Stimulated activated CD8-positive, alpha-beta memory T cell treated with anti-CD3 and anti-CD28 coated beads, Interleukin-7, amount 100 ng/mL, for 24 hours (primary cell): ENCODE results near the gene CGN.
"Not testable (repeated sequence)": the region's sequence is repeated elsewhere in the genome, so short reads cannot be mapped to it uniquely, and the experiment has no call there.

Experiments used
- DNase-seq: peaks from one replicate; pipeline ENCODE4 v3.0.0-alpha.2; 2020; ENCODE audit warnings: low read depth

The CGN gene

DNA sequence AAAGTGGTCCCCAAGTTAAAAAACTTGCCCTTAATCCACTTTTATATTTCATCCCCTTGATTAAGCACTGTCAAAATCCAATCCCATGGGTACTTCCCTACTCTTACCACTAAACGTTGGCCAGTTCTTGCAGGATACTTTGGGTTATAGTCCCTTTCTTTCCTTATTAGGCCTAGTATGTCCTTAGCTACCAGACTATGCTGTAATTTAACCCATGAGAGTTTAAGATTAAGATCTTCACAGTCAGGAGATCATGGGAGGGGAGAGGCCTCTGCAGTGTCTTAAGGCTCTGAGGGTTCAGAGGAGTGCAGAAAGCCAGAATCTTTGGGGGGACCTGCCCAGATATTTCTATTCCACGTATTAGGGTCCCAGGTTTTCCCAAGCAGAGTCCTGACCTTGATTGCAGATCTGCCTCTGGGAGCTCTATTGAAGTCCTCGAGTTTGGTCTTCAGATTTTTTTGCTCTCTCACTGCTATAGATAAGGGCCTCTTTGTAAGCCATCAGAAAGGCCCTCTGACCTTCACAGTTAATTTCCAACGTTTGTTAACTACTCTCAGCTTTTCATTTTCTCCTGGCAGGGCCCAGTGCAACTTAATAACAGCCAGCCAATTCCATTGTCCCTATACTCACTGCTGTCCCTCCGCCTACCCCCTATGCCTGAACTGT lies 9.0 kb upstream of the CGN start:
- no peak for DNase-seq

DNA sequence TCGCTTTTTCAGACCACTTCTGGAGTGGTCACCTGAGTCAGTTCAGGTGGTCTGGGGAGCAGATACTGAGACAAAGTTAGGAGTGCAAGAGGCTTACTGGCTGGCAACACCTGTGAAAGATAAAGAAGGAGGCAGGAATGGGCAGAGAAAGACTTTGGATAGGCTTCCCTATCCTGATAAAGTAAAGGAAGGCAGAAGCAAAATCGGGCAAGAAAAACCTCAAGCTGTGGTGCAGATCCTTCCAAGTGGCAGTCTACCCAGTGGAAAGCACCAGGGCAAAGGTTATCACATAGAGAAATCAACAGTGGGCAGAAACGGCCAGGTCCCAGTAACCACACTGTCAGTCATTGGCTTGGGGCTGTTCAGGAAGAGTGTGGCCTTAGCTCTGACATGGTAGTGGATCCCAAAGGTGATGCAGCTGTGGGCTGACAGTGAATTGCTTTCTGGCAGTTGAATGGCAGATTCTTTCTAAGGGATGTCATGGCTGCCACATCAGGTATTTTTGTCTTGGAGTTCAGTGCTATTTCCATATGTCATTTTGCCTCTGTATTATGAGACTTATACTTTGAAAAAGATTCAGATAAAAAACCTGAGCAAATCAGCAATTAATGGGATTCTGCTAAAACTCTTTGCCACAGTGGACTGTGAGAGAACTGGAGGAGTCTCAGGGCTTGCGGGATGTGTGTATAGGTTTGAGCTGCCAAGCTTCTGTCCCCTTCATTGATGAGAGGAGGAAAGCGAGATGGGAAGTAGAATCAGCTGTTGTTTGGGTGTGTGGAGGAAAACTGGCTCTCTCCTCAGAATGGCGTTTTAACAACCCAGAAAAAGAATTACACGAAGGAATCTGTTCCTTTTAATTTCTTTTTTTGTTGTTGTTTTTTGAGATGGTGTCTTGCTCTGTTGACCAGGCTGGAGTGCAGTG lies 8.1 kb upstream of the CGN start:
- DNase-seq = no peak

DNA sequence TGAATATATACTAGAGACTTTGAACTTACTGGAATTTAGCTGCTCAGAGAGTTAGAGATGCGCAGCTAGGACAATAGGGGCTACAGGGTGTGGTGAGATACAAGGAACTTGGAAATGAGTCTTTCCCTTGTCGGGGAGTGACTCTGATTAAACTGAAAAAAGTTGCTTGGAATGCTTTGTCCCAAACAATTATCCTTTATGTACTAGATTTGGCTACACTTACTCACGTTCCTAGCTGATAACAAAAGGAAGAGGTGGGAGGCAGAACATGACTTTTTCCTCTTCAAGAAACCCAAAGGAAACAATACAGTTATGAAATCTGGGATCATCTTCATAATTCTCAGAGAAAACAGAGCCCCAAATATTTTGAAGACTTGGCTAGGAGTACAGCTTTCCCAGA lies 6.9 kb upstream of the CGN start:
- no peak for DNase-seq

DNA sequence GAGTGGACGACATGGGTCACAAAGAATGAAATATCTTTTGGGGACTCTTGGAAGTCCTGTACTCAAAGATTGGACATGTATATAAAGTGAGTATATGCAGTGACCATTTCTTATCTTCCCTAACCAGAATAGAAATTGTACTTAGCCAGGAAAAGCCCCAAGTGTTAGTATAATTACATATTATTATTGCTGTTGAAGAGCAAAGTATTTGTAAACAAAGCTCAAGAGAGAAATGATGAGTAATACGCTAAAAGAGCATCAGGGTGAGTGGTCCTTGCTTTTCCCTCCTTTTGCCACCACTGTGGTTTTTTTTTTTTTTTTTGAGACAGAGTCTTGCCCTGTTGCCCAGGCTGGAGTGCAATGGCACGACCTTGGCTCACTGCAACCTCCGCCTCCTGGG lies 6.4 kb upstream of the CGN start:
- DNase-seq = no peak

DNA sequence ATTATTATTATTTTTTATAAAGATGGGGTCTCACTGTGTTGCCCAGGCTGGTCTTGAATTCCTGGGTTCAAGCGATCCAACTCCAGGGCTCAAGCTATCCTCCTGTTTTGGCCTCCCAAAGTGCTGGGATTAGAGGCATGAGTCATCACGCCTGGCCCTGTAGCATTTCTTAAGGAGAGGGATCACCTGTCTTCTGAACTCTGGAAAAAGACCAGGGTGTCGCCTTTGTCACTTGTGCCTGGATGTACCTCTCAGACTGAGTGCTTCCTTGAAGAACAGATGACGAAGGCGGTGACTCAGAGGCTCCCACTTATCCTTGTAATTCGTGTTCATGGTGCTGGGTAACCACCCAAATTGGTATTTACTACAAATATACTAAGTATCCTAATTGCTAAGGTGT lies 2.4 kb upstream of the CGN start:
- no peak for DNase-seq

DNA sequence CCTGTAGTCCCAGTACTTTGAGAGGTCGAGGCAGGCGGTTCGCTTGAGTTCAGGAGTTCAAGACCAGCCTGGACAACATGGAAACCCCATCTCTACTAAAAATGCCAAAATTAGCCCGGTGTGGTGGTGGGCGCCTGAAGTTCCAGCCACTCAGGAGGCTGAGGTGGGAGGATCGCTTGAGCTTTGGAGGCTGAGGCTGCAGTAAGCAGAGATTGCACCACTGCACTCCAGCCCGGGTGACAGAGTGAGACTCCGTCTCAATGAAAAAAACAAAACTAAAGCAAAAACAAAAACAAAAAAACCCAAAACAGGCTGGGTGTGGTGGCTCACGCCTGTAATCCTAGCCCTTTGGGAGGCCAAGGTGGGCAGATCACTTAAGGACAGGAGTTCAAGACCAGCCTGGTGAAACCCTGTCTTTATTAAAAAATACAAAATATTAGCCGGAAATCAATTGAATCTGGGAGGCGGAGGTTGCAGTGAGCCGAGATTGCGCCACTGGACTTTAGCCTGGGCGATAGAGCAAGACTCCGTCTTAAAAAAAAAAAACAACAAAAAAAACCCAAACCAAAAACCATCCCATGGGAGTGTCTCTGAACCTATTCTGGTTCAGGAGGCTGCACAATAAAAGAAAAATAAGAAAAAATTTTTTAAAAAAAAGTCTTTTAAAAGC lies 1.7 kb upstream of the CGN start:
- DNase-seq = no peak

DNA sequence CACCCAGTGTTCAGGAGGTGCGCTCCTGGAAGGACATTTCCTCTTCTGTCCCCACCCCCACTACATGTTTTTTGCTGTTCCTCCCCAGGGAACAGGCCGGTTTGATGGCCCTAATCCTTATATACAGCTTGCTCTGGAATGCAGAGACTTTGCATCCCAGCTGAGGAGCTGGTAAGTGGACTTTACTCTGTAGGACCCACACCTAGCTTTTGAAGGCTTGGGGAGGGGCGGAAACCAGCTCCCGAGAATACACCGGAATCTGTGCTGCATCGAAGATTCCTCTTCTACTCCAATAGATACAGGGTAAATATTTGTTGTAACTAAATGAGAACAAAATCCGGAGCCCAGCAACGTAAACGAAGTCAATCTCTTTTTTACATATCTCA lies 1.2 kb upstream of the CGN start:
- no peak for DNase-seq

DNA sequence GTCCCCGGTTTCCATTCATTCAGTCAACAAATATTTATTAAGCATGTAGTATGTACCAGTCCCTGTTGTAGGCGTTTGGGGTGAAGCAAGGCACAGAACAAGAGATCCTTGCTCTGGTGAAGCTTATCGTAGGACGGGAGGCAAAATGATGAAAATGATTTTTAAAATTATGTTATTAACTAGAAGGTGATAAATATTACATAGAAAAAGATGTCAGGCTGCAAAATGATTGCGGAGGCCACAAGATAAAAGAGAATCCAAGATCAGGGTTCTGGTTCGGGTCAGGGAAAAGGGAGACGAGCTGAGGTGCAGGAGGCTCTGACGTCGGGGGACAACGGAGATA lies 602 bp upstream of the CGN start:
- no peak for DNase-seq

DNA sequence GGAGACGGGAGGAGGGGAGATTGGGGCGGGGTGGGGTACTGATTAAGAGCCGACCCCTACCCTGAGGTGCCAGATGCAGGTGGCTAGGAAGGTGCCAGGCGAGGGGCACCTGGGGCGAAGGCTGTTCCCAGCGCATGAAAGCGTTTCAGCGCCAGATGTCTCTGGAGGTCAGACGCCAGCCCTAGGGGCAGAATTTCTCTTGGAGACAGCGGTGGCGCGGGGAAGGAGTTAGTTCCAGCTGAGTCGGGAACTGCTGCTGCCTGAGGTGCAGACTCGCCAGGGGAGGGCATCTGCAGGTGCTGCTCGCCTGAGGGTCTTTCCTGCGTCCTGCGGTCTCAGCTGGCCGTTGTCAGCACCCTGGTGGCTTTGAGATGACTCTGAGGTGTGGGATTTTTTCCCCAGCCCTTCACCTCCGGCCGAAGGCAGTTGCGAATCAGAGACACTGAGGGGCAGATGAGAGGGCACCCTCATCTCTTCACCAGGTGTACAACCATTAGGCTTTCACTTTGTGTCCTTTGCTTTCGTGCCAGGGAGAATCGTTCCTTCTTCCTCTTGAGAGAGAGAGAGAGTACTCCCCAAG lies 539 bp downstream of the CGN start:
- no peak for DNase-seq

DNA sequence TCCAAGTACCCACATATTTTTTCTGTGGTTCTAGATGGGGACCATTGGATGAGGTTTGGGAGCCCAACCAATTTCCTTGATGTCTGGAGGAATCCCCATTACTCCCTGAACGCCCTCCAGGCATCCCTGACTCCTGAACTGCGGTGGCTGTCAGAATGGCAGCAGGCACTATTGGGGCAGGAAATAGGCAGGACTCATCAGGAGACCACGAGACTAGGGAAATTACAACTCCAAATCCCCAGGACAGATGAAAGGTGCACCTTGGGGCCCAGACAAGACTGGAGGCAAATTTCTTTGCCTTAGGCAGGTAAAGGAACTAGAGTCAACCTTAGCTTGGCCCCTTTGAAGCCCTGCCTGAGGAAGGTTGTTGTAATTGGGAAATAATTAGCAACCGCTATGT lies 1.1 kb downstream of the CGN start:
- no peak for DNase-seq

DNA sequence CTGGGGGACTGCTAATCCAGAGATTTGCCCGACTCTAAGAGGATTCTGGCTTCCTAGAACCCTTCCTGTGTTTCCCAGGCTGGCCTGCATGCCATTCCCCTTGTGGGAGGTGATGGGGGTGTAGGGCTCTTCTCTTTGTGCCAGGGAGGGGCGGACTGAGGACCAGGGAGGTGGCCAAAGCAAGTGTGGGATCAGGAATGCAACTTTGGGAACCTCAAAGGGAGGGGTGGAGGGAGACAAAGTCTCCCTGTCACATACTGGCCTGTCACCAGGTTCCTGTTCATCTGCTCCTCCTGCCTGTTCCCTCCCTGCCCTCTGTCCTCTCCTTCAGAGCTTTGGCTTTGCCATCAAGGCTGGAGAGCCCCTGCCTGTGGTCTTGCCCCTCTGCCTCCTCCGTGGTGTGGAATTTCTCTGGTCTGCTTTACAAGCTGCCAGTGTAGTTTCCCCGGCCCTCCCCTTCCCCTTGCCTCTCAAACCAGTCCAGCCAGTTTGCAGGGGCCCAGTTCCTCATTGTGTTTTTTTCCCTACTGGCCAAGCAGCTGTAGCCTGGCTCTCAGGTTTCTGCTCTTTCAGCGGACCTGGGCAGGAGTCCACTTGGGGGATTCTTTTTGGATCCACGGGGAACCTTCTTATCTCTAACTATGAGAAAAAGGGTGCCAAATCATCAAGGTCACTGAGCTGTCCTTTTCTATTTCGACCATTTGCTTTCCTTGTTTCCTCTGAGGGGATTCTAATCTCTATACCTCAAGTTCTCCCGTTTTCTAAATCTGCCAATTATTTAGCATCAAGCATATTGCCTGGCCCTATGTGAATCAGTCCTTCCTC lies 1.8 kb downstream of the CGN start:
- no peak for DNase-seq

DNA sequence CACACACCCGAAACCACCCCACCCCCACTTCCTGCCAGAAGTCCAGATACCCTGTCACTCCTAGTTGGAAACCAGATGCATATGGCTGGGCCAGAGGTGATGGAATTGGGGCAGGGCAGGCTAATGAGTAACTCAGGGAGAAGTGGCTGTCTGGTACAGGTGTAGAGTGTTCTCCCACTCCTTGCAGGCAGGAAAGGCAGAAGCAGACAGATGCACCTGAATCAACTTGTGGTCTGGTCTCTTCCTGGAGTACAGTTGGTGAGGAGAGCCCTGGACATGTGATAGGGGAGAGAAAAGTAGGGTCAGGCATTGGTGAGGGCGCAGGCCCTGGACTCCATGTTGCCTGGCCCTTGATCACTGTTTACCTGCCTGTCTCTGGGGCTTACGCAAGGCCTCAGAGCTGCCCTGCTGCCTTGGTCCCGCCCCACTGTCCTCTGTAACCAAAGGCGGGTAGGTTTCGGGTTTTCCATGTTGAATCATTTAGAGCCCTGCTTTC lies 2.5 kb downstream of the CGN start:
- DNase-seq = no peak

DNA sequence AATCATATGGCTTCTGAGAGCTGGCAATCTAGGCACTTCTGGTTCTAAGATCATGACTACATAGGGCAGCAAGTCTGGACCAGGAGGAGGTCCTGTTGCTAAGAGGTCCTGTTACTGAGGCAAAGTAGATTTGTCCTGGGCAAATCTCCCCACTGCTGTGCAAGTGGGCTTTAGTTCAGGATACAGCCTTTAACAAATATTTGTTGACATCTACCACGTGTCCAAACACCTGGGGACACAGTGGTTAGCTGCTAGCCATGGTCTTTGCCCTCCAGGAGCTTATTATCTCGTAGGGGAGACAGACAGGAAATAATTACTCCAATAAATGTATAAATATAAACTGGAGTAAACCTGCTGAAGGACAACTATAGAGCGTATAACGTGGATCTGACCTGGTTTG lies 3.2 kb downstream of the CGN start:
- DNase-seq = no peak

DNA sequence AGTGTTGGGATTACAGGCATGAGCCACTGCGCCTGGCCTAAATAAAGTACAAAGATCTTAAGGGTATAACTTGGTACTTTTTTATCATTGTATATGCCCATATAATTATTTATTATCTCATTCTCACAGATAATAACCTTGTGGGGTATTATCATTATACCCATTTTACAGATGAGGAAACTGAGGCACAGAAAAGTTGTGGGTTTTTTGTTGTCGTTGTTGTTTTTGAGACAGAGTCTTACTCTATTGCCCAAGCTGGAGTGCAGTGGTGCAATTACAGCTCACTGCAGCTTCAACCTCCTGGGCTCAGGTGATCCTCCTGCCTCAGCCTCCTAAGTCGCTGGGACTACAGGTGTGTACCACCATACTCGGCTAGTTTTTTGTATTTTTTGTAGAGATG lies 4.1 kb downstream of the CGN start:
- DNase-seq = no peak

DNA sequence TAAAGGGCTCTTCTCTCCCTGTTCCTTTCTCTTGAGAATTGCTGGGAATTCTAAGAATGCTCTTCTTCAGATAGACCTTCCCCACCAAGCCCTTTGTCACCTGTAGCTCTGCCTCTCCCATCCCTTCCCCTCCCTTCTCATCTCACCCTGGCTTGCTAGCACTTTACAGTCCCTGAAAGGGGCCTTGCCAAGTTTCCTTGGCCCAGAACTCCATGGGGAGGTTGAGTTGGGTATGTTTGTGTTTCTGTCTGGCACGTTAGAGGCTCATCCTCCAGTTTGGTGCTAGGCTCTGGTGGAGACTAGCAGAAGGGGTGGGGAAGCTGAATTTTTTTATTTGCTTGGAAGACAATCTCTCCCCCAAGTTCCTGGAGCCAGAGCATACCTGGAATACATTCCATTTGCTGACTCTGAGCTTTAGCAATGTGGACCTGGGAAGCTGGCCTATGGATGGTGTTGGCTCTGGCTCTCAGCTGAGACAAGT lies 4.9 kb downstream of the CGN start:
- no peak for DNase-seq

DNA sequence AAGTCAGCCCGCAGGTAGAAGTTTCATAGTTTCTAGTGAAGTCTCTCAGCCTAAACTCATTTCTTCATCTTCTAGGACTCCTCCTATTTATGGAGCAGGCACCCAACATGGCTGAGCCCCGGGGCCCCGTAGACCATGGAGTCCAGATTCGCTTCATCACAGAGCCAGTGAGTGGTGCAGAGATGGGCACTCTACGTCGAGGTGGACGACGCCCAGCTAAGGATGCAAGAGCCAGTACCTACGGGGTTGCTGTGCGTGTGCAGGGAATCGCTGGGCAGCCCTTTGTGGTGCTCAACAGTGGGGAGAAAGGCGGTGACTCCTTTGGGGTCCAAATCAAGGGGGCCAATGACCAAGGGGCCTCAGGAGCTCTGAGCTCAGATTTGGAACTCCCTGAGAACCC lies 7.2 kb downstream of the CGN start:
- no peak for DNase-seq

DNA sequence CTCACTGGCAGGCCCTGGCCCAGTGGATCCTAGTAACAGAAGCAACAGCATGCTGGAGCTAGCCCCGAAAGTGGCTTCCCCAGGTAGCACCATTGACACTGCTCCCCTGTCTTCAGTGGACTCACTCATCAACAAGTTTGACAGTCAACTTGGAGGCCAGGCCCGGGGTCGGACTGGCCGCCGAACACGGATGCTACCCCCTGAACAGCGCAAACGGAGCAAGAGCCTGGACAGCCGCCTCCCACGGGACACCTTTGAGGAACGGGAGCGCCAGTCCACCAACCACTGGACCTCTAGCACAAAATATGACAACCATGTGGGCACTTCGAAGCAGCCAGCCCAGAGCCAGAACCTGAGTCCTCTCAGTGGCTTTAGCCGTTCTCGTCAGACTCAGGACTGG lies 7.7 kb downstream of the CGN start:
- no peak for DNase-seq

DNA sequence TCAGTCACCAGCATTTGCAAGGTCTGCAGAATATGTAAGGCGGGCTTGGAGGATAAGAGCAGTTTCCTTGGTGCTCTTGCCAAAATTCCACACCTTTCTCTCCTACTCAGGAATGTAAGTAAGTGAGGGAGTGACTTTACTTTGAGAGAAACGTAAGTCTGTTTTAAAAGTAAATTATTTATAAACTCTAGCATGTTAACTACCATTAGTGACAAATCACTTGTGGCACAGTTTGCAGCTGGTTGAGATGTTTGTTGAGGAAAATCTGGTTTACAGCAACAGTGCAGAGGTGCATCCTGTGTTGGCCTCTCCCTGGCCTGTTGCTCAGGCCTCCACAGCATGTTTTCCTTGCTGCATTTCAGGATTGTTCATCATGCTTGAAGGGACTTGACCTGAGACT lies 8.5 kb downstream of the CGN start:
- no peak for DNase-seq

DNA sequence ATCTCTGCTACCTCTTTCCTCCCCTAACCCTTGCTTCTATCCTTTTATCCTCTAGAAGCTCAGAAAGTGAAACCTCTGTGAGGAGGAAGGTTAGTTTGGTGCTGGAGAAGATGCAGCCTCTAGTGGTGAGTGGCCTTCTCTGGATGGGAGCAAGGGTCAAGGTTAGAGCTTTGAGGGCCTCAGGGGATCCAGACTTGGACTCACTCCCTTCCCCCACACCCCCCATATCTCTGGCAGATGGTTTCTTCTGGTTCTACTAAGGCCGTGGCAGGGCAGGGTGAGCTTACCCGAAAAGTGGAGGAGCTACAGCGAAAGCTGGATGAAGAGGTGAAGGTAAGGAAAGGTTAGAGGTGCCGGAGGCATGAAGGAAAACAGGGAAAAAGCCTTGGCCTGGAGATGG lies 9.2 kb downstream of the CGN start:
- DNase-seq = no peak

DNA sequence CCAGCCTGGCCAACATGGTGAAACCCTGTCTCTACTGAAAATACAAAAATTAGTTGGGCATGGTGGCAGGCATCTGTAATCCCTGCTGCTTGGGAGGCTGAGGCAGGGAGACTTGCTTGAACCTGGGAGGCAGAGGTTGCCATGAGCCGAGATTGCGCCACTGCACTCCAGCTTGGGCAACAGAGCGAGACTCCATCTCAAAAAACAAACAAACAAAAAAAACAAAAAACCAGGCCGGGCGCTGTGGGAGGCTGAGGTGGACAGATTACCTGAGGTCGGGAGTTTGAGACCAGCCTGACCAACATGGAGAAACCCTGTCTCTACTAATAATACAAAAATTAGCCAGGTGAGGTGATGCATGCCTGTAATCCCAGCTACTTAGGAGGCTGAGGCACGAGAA lies 11.2 kb downstream of the CGN start:
- not testable (repeated sequence) for DNase-seq

DNA sequence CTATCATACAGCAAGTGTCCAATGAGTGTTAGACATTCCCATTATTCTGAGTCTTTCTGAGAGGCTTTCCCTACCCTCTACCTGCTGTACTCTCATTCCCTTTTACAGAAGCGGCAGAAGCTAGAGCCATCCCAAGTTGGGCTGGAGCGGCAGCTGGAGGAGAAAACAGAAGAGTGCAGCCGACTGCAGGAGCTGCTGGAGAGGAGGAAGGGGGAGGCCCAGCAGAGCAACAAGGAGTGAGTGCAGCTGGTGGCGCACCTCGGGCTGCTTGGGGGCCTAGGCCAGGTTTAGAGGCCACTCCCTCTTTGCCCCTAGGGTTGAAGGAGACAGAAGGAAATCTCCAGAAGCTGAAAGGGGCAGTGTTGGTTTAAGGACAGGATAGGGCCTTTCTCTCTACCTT lies 12.1 kb downstream of the CGN start:
- DNase-seq = no peak

DNA sequence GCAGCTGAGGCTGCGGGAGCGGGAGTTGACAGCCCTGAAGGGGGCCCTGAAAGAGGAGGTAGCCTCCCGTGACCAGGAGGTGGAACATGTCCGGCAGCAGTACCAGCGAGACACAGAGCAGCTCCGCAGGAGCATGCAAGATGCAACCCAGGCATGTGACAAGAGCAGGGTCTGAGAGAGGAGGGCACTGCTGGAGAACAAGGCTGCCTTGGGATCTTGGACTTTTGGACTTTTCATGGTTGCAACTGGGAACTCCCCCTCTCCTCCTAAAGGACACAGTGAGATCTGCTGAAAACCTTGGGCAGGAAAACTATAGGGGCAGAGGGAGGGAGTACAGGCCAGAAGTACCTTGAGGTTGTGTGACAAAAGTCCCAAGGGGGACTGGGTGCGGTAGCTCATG lies 13.5 kb downstream of the CGN start:
- no peak for DNase-seq
